Vagina (tissue), 2 donors: ENCODE results near the gene SUPT4H1. TPM values are rescaled to one million over a fixed set of nuclear protein-coding genes. Genes with fewer than 3 reads are reported as not detected.

Experiments
- DNase-seq, 2 donors: peaks; one replicate each; pipeline ENCODE4 v3.0.0-alpha.2; 2017; ENCODE audit errors: extremely low spot score in 2 of 2
- H3K27ac ChIP-seq: fragments of 200-600 bp; sonication (generic); one replicate; pipeline ENCODE4 v1.5.1; 2019
- H3K27me3 ChIP-seq: fragments of 200-600 bp; sonication (generic); one replicate; pipeline ENCODE4 v1.5.1; 2019
- H3K36me3 ChIP-seq, 2 donors: fragments of 200-600 bp; sonication (generic); one replicate each; pipeline ENCODE4 v1.5.1; 2017 to 2019
- H3K4me1 ChIP-seq: fragments of 200-600 bp; sonication (generic); one replicate; pipeline ENCODE4 v1.5.1; 2019
- H3K4me3 ChIP-seq, 2 donors: fragments of 200-600 bp; sonication (generic); 1 replicate in 1 of 2; 2 replicates in 1 of 2; pipeline ENCODE4 v1.5.1; 2016 to 2019
- H3K9me3 ChIP-seq: fragments of 200-600 bp; sonication (generic); one replicate; pipeline ENCODE4 v1.5.1; 2019
- POLR2A ChIP-seq, 2 donors: fragments of 450-650 bp; IDR thresholded peaks; one replicate each; pipeline ENCODE4 v1.6.1; 2017; ENCODE audit warnings: antibody characterized with exemption in 2 of 2, mild to moderate bottlenecking in 2 of 2, moderate library complexity in 2 of 2
- POLR2AphosphoS5 ChIP-seq, 2 donors: sonication (generic); formaldehyde crosslinking; IDR thresholded peaks; one replicate each; pipeline ENCODE4 v1.9.0; 2017; ENCODE audit warnings: antibody characterized with exemption in 2 of 2, mild to moderate bottlenecking in 2 of 2, low read depth in 1 of 2; ENCODE audit not compliant: insufficient read depth in 1 of 2
- intact Hi-C: fragments of 100-400 bp; cut with DNase I; formaldehyde crosslinking; loops from one replicate; pipeline ENCODE4 v1.15.1; 2023
- total RNA-seq: library from RNA; depleted of rRNA; stranded (reverse); fragments of >200 nt; gene quantifications from one replicate; pipeline ENCODE4 v1.2.3, GENCODE V29; 2016
- TF ChIP-seq, protein P1 (sequence below), 3 experiments: fragments of 450-650 bp in 2 of 3; fragments of 200-600 bp in 1 of 3; sonication (generic) in 1 of 3; IDR thresholded peaks; one replicate each; pipeline ENCODE4 v1.5.1; 2017 to 2019; ENCODE audit warnings: antibody characterized with exemption in 3 of 3, mild to moderate bottlenecking in 2 of 3, moderate library complexity in 2 of 3

Gene SUPT4H1
- total RNA-seq, 1 donor from 2014 or later: 31.4 TPM

DNA sequence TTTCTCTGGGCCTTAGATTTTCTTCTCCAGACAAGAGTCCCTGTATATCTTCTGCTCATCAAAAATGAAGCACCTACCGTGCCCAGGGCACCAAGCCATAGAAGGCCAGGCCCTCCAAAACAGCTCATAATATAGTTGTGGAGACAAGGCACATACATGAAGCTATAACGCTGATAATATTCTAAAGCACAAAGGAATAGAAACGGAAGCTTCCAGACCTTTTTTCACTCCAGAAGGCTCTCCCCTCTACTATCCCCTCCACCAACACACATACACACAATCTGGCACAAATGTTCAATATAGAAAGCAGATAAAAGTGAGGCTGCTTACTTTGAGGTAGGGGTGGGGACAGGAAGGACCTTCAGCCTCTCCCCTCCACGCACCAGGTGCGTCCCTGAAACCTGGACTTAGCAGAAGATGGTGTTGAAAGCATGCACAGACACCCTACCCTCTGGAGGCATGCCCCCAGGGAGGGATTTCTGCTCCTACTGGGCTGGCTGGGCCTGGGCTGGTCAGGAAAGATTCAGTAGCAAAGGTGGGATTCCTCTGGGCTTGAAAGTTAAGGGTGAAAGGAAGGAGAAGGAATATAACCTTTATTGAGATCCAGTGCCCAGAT, 14.1 kb upstream of the SUPT4H1 start:
- intact Hi-C loops: no loop called here
- TF ChIP-seq POLR2A (IDR thresholded peaks at IDR 0.05) (no peak), POLR2AphosphoS5 (IDR thresholded peaks at IDR 0.05; ENCODE audit: insufficient read depth in 1 of 2, low read depth in 1 of 2) (no peak)
- TF ChIP-seq, protein P1, sequence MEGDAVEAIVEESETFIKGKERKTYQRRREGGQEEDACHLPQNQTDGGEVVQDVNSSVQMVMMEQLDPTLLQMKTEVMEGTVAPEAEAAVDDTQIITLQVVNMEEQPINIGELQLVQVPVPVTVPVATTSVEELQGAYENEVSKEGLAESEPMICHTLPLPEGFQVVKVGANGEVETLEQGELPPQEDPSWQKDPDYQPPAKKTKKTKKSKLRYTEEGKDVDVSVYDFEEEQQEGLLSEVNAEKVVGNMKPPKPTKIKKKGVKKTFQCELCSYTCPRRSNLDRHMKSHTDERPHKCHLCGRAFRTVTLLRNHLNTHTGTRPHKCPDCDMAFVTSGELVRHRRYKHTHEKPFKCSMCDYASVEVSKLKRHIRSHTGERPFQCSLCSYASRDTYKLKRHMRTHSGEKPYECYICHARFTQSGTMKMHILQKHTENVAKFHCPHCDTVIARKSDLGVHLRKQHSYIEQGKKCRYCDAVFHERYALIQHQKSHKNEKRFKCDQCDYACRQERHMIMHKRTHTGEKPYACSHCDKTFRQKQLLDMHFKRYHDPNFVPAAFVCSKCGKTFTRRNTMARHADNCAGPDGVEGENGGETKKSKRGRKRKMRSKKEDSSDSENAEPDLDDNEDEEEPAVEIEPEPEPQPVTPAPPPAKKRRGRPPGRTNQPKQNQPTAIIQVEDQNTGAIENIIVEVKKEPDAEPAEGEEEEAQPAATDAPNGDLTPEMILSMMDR (IDR thresholded peaks at IDR 0.05): no peak

DNA sequence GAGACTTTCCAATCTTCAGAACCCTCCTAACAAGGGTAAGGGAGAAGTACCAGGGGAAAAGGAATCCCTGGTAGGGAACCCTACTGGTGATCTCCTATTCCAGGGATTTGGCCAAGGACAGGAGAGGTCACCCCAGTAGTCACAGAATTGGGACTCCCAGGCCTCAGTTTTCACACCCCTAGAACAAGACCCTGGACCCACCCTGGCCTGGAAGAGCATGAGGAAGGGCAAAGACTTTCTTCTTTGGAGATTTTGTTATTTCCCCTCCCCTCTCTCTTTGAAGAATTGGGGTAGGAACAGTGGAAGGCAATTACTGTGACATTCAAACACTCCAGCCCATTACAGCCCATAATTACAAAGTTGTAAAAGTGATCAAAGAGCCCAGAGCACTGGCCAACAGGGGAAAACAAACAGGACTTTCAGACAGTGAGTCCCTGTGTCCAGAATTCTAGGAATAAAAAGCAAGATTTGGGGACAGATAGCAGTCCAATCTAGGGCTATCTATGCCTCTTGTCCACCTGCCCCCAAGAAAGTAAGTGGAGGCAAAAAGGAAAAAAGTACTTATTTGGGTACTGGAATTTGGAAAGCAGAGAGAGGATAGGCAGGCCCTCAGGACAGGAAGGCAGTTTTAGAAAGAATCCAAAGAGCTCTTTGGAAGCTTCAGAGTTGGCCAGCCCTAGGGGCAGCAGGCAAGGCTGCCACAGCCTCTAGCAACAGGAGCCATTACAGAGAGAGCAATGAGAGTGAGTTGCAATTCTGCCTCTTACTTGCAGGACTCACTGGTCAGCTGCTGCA, 13.4 kb upstream of the SUPT4H1 start:
- peaks cover 9% of the 10 kb centered on the region for H3K4me1 ChIP-seq
- no peaks in the 10 kb centered on the region for H3K36me3 ChIP-seq
- H3K27me3 ChIP-seq: no peaks in the 10 kb centered on the region
- no peak overlapping the region for H3K4me3 ChIP-seq
- H3K27ac ChIP-seq: peak overlapping the region; percentile 3
- DNase-seq: no peak
- intact Hi-C loops: no loop called here
- TF ChIP-seq, protein P1 (IDR thresholded peaks at IDR 0.05): no peak
- TF ChIP-seq POLR2AphosphoS5 (IDR thresholded peaks at IDR 0.05; ENCODE audit: insufficient read depth in 1 of 2, low read depth in 1 of 2) (no peak), POLR2A (IDR thresholded peaks at IDR 0.05) (no peak)
- H3K9me3 ChIP-seq: no peaks in the 10 kb centered on the region

More for the DNA sequence above, 14.1 kb upstream of the SUPT4H1 start:
- no peaks in the 10 kb centered on the region for H3K27me3 ChIP-seq
- peaks cover 9% of the 10 kb centered on the region for H3K4me1 ChIP-seq
- DNase-seq: no peak
- H3K4me3 ChIP-seq: no peak overlapping the region
- H3K27ac ChIP-seq: no peak overlapping the region
- no peaks in the 10 kb centered on the region for H3K9me3 ChIP-seq
- no peaks in the 10 kb centered on the region for H3K36me3 ChIP-seq

DNA sequence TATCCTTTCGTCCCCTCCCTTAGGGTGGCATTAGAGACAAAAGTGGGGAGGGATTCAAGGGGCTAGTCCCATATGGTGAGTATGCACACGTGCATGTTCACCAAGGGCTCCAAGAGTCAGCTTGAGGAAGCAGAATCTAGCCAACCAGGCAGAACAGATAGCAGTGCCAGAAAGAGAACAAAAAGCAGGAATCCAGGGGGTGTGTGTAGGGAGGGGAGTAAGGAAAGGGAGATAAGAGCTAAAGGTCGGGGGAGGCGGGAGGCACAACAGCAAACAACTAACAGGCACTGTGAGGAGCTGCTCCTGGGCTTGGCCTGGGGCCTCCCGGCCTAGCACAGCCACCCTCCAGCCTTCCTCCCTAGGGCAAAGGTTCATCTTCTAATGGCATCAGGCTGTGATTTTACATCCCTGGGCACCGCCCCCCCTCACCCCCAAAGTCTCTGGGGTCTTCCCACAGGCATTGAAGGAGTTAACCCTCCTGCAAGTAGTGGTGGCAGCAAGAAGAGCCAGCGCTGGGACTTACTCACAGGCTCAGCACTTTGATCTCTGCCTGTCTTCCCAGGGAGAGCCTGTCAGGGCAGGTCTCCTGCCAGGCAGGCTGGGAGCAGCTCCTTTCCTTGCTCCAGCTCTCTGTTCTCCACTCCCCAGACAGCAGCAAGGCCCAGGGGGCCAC, 12.4 kb upstream of the SUPT4H1 start:
- no peaks in the 10 kb centered on the region for H3K36me3 ChIP-seq
- no peak for TF ChIP-seq POLR2AphosphoS5 (IDR thresholded peaks at IDR 0.05; ENCODE audit: insufficient read depth in 1 of 2, low read depth in 1 of 2)
- no peak for TF ChIP-seq POLR2A (IDR thresholded peaks at IDR 0.05)
- TF ChIP-seq, protein P1 (IDR thresholded peaks at IDR 0.05): no peak
- intact Hi-C loops: no loop called here
- no peaks in the 10 kb centered on the region for H3K9me3 ChIP-seq
- H3K27ac ChIP-seq: no peak overlapping the region
- no peak overlapping the region for H3K4me3 ChIP-seq
- H3K4me1 ChIP-seq: peaks cover 9% of the 10 kb centered on the region
- no peaks in the 10 kb centered on the region for H3K27me3 ChIP-seq
- no peak for DNase-seq

DNA sequence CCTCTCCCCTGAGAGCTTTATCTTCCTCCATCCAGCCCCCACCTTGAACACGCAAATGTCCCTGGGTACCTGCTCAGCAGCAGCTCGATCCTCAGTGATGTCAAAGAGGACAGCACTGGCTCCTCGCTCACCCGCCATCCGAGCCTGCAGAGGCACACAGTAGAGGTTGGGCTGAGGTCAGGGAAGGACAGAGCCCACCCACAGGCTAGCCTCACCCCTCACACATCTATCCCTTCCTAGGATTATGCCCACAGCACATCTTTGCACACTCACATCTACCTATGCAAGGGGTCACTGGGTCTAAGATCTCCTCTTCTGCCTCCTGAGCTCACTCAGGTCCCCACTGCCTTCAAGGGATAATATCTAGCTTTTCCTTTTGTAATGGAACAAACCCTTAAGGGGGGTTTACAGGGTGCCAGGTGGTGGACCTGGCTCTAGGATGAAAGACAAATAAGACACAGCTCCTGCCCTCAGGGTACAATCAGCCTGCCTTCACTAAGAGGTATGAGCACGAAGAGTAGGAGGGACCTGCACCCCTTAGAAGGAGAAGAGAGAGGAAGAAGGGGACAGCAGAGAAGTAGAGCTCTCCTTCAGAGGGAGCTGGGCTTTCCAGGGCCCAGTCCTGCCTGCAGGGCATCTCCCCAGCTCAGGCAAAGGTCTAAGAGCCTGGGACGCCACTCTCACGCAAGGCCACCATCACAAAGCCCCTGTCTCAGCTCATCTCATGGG, 11.6 kb upstream of the SUPT4H1 start:
- Histone ChIP-seq H3K4me1 (peaks cover 9% of the 10 kb centered on the region), H3K27ac (no peak overlapping the region), H3K27me3 (no peaks in the 10 kb centered on the region), H3K36me3 (no peaks in the 10 kb centered on the region), H3K9me3 (no peaks in the 10 kb centered on the region), H3K4me3 (no peak overlapping the region)
- intact Hi-C loops: no loop called here
- TF ChIP-seq, protein P1 (IDR thresholded peaks at IDR 0.05): no peak
- no peak for TF ChIP-seq POLR2AphosphoS5 (IDR thresholded peaks at IDR 0.05; ENCODE audit: insufficient read depth in 1 of 2, low read depth in 1 of 2)
- no peak for TF ChIP-seq POLR2A (IDR thresholded peaks at IDR 0.05)
- DNase-seq: no peak
